Large intestine (tissue), 3 donors: ENCODE data around the gene MYH11. TPM values are rescaled to one million over a fixed set of nuclear protein-coding genes. Genes with fewer than 3 reads are reported as not detected.
"Not testable (repeated sequence)": the region's sequence is repeated elsewhere in the genome, so short reads cannot be mapped to it uniquely, and the experiment has no call there.

Source experiments
- DNase-seq, 2 donors: peaks; one replicate each; pipeline versions ENCODE4 v3.0.0 to v3.0.0-alpha.2; 2013
- H3K27ac ChIP-seq: one replicate; pipeline ENCODE4 v1.5.1; 2013; ENCODE audit warnings: low read length
- H3K27me3 ChIP-seq: 2 replicates; pipeline ENCODE4 v1.6.1; 2013; ENCODE audit warnings: low read length; ENCODE audit not compliant: control insufficient read depth, insufficient read depth
- H3K36me3 ChIP-seq: 2 replicates; pipeline ENCODE4 v1.6.1; 2013; ENCODE audit warnings: low read length; ENCODE audit not compliant: control insufficient read depth, insufficient read depth
- H3K4me1 ChIP-seq: one replicate; pipeline ENCODE4 v1.6.1; 2013; ENCODE audit warnings: low read length; ENCODE audit not compliant: control insufficient read depth, insufficient read depth
- H3K4me3 ChIP-seq: one replicate; pipeline ENCODE4 v1.5.1; 2013; ENCODE audit warnings: low read length
- H3K9me3 ChIP-seq: one replicate; pipeline ENCODE4 v1.6.1; 2013; ENCODE audit warnings: mild to moderate bottlenecking, low read depth, low read length, moderate library complexity; ENCODE audit not compliant: control insufficient read depth
- WGBS: methylation state at CpG from one replicate; pipeline ENCODE4 v1.1.5; 2013; ENCODE audit warnings: low lambda C conversion rate; ENCODE audit not compliant: insufficient coverage; 5-methylcytosine and 5-hydroxymethylcytosine counted together
- polyA plus RNA-seq: library from polyadenylated mRNA; unstranded; fragments of 120-200 nt; gene quantifications from one replicate; pipeline ENCODE4 v1.2.1, GENCODE V29; 2013

The MYH11 gene
- polyA plus RNA-seq, 1 donor = 401 TPM

GRCh38 chr16:15660203-15660601, 196.6 kb downstream of the MYH11 start:
- H3K27me3 ChIP-seq = no peaks in the 10 kb centered on the region
- peaks cover 7% of the 10 kb centered on the region for H3K36me3 ChIP-seq
- H3K9me3 ChIP-seq = no peaks in the 10 kb centered on the region
- DNase-seq = no peak
- H3K27ac ChIP-seq = no peak overlapping the region
- no peak overlapping the region for H3K4me3 ChIP-seq
- no peaks in the 10 kb centered on the region for H3K4me1 ChIP-seq
- 84% methylated on average over 2 of the region's 5 CpGs for WGBS

GRCh38 chr16:15658556-15658955, 198.3 kb downstream of the MYH11 start:
- Histone ChIP-seq H3K27me3 (no peaks in the 10 kb centered on the region), H3K36me3 (no peaks in the 10 kb centered on the region), H3K9me3 (no peaks in the 10 kb centered on the region), H3K4me1 (no peaks in the 10 kb centered on the region), H3K27ac (no peak overlapping the region), H3K4me3 (no peak overlapping the region)
- no CpG with 5 or more reads among the region's 5 CpGs for whole genome bisulfite sequencing
- no peak for DNase-seq

GRCh38 chr16:15658149-15658548, 198.7 kb downstream of the MYH11 start:
- Histone ChIP-seq H3K27me3 (no peaks in the 10 kb centered on the region), H3K27ac (no peak overlapping the region), H3K36me3 (no peaks in the 10 kb centered on the region), H3K4me3 (no peak overlapping the region), H3K4me1 (no peaks in the 10 kb centered on the region), H3K9me3 (no peaks in the 10 kb centered on the region)
- WGBS = no CpG with 5 or more reads among the region's 6 CpGs
- DNase-seq = no peak

GRCh38 chr16:15655561-15655960, 201.3 kb downstream of the MYH11 start:
- not testable (repeated sequence) for H3K36me3 ChIP-seq, H3K9me3 ChIP-seq, H3K27me3 ChIP-seq, H3K4me3 ChIP-seq, H3K4me1 ChIP-seq, DNase-seq, H3K27ac ChIP-seq
- WGBS = no CpG with 5 or more reads among the region's 6 CpGs

DNA sequence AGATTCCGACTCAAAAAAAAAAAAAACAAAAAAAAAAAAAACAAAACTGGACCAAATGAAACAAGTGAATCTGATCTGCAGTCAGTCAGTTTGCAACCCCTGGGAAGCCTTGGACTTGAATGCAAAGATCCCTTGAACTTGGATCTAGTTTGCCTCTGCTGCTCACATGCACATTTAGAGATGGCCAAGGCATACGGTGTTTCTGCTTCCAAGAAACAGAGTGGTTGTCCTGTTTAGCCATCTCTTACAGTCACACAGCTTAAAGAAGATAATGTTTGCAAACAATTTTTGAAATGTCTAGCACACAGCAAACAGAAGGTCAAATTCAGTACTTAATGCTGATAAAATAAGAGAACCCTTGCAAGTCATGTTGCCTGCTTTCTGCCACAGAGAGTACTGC, 202.2 kb downstream of the MYH11 start:
- H3K36me3 ChIP-seq = peaks cover 4% of the 10 kb centered on the region
- no peaks in the 10 kb centered on the region for H3K27me3 ChIP-seq
- H3K4me3 ChIP-seq = no peak overlapping the region
- no peaks in the 10 kb centered on the region for H3K9me3 ChIP-seq
- no peak overlapping the region for H3K27ac ChIP-seq
- H3K4me1 ChIP-seq = no peaks in the 10 kb centered on the region
- no peak for DNase-seq
- WGBS = no CpG with 5 or more reads among the region's 2 CpGs

- Histone ChIP-seq H3K9me3 (no peaks in the 10 kb centered on the region), H3K4me3 (no peak overlapping the region), H3K27me3 (no peaks in the 10 kb centered on the region), H3K27ac (no peak overlapping the region), H3K4me1 (no peaks in the 10 kb centered on the region), H3K36me3 (peaks cover 4% of the 10 kb centered on the region)
- peak; percentile 16 to 25 for DNase-seq
- WGBS = no CpG with 5 or more reads among the region's 4 CpGs
These were observed 203.6 kb downstream of the MYH11 start for GRCh38 chr16:15653227-15653626.

Other genes with a start within 250 kb of the MYH11 start
- gene MARF1, start 213.9 kb downstream of the MYH11 start, polyA plus RNA-seq = 41.6 TPM
- 25.9 TPM for gene NDE1, start 206.8 kb downstream of the MYH11 start, polyA plus RNA-seq
- gene CEP20, start 31.6 kb upstream of the MYH11 start, polyA plus RNA-seq = 26.7 TPM
- 10.6 TPM for gene ABCC1, start 92.6 kb upstream of the MYH11 start, polyA plus RNA-seq